K562 (cell line): Measurements from ENCODE around the gene ACTL10. TPM values are rescaled to one million over a fixed set of nuclear protein-coding genes. Genes with fewer than 3 reads are reported as not detected.

Experiments
- ATAC-seq: fragments of 200-7000 bp; cut with Tn5 transposase; 3 replicates; pipeline ENCODE4 v1.9.1; 2020; ENCODE audit warnings: moderate library complexity
- BruUV-seq: library from RNA; stranded (reverse); fragments of 400-500 nt; replicated peaks from 2 replicates; lab custom pipeline; 2021; lab: Mats Ljungman, UMichigan
- CTCF ChIA-PET: fragments of 300-600 bp; formaldehyde crosslinking; extraction: SDS; loops from one replicate; lab custom pipeline; 2021; ENCODE audit warnings: low intra/inter-chr PET ratio; lab: Yijun Ruan, JAX
- POLR2A ChIA-PET: fragments of 300-600, 350-650 bp; sonication (Branson Sonifier 250); formaldehyde crosslinking; extraction: SDS; loops from one replicate; lab custom pipeline; 2021; ENCODE audit warnings: antibody characterized with exemption, inconsistent platforms; lab: Yijun Ruan, JAX
- DNase-seq, 4 experiments: peaks; one replicate each; pipeline versions ENCODE4 v3.0.0 to v3.0.0-alpha.2; 2011 to 2018; ENCODE audit warnings: low spot score in 3 of 4, mixed read lengths in 3 of 4; ENCODE audit errors: extremely low read depth in 1 of 4
- FAIRE-seq: peaks from 2 replicates; lab custom pipeline; 2011; peaks lifted over from hg19 to GRCh38; lab: Jason Lieb, UNC
- H2AFZ ChIP-seq: 2 replicates; pipeline ENCODE4 v1.6.0; 2011; ENCODE audit warnings: low read depth, low read length, control low read depth, inconsistent platforms
- H3K27ac ChIP-seq: fragments of 200-600 bp; 3 replicates; pipeline ENCODE4 v1.8.0; 2011; ENCODE audit warnings: low read depth, mild to moderate bottlenecking, control low read depth, inconsistent platforms, low read length, moderate library complexity, mixed read lengths; ENCODE audit errors: extremely low read depth
- H3K27me3 ChIP-seq, 2 experiments: fragments of 300-600 bp in 1 of 2; 2 replicates in 1 of 2; 3 replicates in 1 of 2; pipeline versions ENCODE4 v1.6.0 to v1.8.0; 2011; ENCODE audit warnings: inconsistent platforms in 2 of 2, low read length in 2 of 2, mild to moderate bottlenecking in 1 of 2, mixed read lengths in 1 of 2, moderate library complexity in 1 of 2; ENCODE audit not compliant: control insufficient read depth in 2 of 2, insufficient read depth in 2 of 2
- H3K36me3 ChIP-seq: fragments of 300-600 bp; 3 replicates; pipeline ENCODE4 v1.8.0; 2011; ENCODE audit warnings: mild to moderate bottlenecking, low read length, inconsistent platforms; ENCODE audit not compliant: control insufficient read depth, insufficient read depth
- H3K4me1 ChIP-seq, 2 experiments: fragments of 200-600 bp in 1 of 2; replicated peaks in 1 of 2; 2 replicates in 1 of 2; 3 replicates in 1 of 2; pipeline versions ENCODE4 v1.5.1 to v1.8.0; 2011; ENCODE audit warnings: inconsistent platforms in 2 of 2, low read length in 2 of 2, mild to moderate bottlenecking in 1 of 2, mixed read lengths in 1 of 2, moderate library complexity in 1 of 2; ENCODE audit not compliant: control insufficient read depth in 2 of 2, insufficient read depth in 2 of 2
- H3K4me2 ChIP-seq: 2 replicates; pipeline ENCODE4 v1.6.1; 2011; ENCODE audit warnings: low read length, control low read depth, inconsistent platforms, mixed read lengths; ENCODE audit not compliant: insufficient read depth
- H3K4me3 ChIP-seq: fragments of 200-600 bp; sonication (generic), shearing (Covaris generic); 2 replicates; pipeline ENCODE4 v1.5.1; 2016; ENCODE audit warnings: control low read depth, inconsistent platforms
- H3K79me2 ChIP-seq: fragments of 200-600 bp; 3 replicates; pipeline ENCODE4 v1.8.0; 2011; ENCODE audit warnings: low read length, inconsistent platforms; ENCODE audit not compliant: control insufficient read depth, insufficient read depth
- H3K9ac ChIP-seq, 2 experiments: 2 replicates each; pipeline versions ENCODE4 v1.6.0 to v1.6.1; 2011; ENCODE audit warnings: low read depth in 2 of 2, low read length in 2 of 2, control low read depth in 1 of 2, inconsistent platforms in 1 of 2, mild to moderate bottlenecking in 1 of 2, mixed read lengths in 1 of 2; ENCODE audit not compliant: insufficient read depth in 1 of 2
- H3K9me1 ChIP-seq: one replicate; pipeline ENCODE4 v1.6.0; 2011; ENCODE audit warnings: inconsistent platforms, mild to moderate bottlenecking, low read length, moderate library complexity; ENCODE audit not compliant: control insufficient read depth, insufficient read depth
- H3K9me3 ChIP-seq: replicated peaks from 2 replicates; pipeline ENCODE4 v1.5.1; 2011; ENCODE audit warnings: low read depth, low read length, inconsistent platforms; ENCODE audit not compliant: control insufficient read depth, insufficient read depth
- H4K20me1 ChIP-seq: replicated peaks from 2 replicates; pipeline ENCODE4 v1.6.1; 2011; ENCODE audit warnings: low read length, inconsistent platforms, mixed read lengths; ENCODE audit not compliant: control insufficient read depth, insufficient read depth
- MTA1 ChIP-seq: fragments of 450-650 bp; IDR thresholded peaks from 2 replicates; pipeline ENCODE4 v1.6.1; 2017; ENCODE audit warnings: borderline replicate concordance
- POLR2G ChIP-seq: fragments of 200-400 bp; formaldehyde crosslinking; IDR thresholded peaks from 2 replicates; pipeline ENCODE4 v1.6.1; 2017; ENCODE audit warnings: low read depth, mild to moderate bottlenecking, antibody characterized with exemption, low read length, moderate library complexity
- RBFOX2 ChIP-seq: fragments of 200-400 bp; formaldehyde crosslinking; IDR thresholded peaks from 2 replicates; pipeline ENCODE4 v1.6.1; 2017; ENCODE audit warnings: low read depth, mild to moderate bottlenecking, low read length, moderate library complexity
- SMARCC2 ChIP-seq: fragments of 450-650 bp; IDR thresholded peaks from 2 replicates; pipeline ENCODE4 v1.6.1; 2017; ENCODE audit warnings: antibody characterized with exemption, moderate library complexity, mild to moderate bottlenecking, low read depth
- TAF7 ChIP-seq: fragments of 450-650 bp; IDR thresholded peaks from 2 replicates; pipeline ENCODE4 v1.6.1; 2016; ENCODE audit warnings: missing genetic modification characterization, missing compliant biosample characterization
- WGBS: fragments of 100-300 bp; shearing (Covaris generic); methylation state at CpG from one replicate; pipeline ENCODE4 v1.1.6; 2016; ENCODE audit warnings: low coverage, mixed read lengths; ENCODE audit not compliant: insufficient coverage; ENCODE audit errors: missing lambda C conversion rate; 5-methylcytosine and 5-hydroxymethylcytosine counted together
- in situ Hi-C: fragments of 300-500 bp; cut with MboI; formaldehyde crosslinking; loops from 4 replicates; pipeline ENCODE4 v1.15.0; 2018; ENCODE audit warnings: inconsistent platforms, mixed read lengths
- intact Hi-C: fragments of 100-400 bp; cut with micrococcal nuclease; formaldehyde crosslinking; loops from 2 replicates; pipeline ENCODE4 v1.14.2; 2022
- polyA plus RNA-seq, 8 experiments: library from polyadenylated mRNA; depleted of rRNA in 4 of 8; stranded (reverse) in 5 of 8; unstranded in 3 of 8; fragments of >200 nt; fragmentation: Nextera tagmentation in 2 of 8; fragmentation: Illumina TruSeq in 1 of 8; extraction: Ambion mirVana in 2 of 8; extraction: Trizol in 1 of 8; gene quantifications; 2 replicates each; pipeline versions ENCODE4 v1.2.1 to v1.2.3, GENCODE V29; 2011 to 2014; ENCODE audit warnings: inconsistent platforms in 1 of 8, missing spikeins in 1 of 8
- total RNA-seq, 7 experiments: library from RNA; depleted of rRNA in 6 of 7; stranded (reverse); fragments of >200 nt in 6 of 7; fragmentation: Illumina TruSeq in 2 of 7; extraction: Trizol in 2 of 7; gene quantifications; 2 replicates each; pipeline versions ENCODE4 v1.2.1 to v1.2.3, GENCODE V29; 2011 to 2021; ENCODE audit warnings: low replicate concordance in 1 of 7

The ACTL10 gene
- total and polyA plus RNA-seq, 9 of the 15 experiments (the other 6 are each of a cell fraction or from before 2014, with no cell fraction given), result 0.07 to 0.14 TPM; not detected in 7

GRCh38 chr20:33658929-33659328 is 7.8 kb upstream of the ACTL10 start:
- no peak for DNase-seq
- Histone ChIP-seq H3K4me1 (peaks cover 10 to 51% of the 10 kb centered on the region in 2 experiments; a peak in 4 of 5 replicates), H3K9ac (0 out of 4 replicates have a peak overlapping the region, but pooled peaks of 1 of the 2 experiments have one; percentile 7), H4K20me1 (peaks cover 15% of the 10 kb centered on the region; the same call in 1 of the 2 replicates), H3K36me3 (peaks cover 55% of the 10 kb centered on the region; the same call in 2 of the 3 replicates), H3K79me2 (peaks cover 18% of the 10 kb centered on the region), H3K27ac (no peak overlapping the region), H3K4me2 (no peak overlapping the region), H3K9me1 (no peaks in the 10 kb centered on the region), H3K9me3 (no peaks in the 10 kb centered on the region), H3K27me3 (no peaks in the 10 kb centered on the region), H2AFZ (no peak overlapping the region), H3K4me3 (no peak overlapping the region)
- ATAC-seq, result no peak
- BruUV-seq, result no TSS peak
- WGBS, result 94% methylated on average over 3 of the region's 4 CpGs
- intact Hi-C loops (no loop called here), in situ Hi-C loops (loop anchor here (10.0 kb wide), 1 partner anchor 244 kb away; no protein-coding TSS in a partner anchor)
- no peak for FAIRE-seq
- CTCF ChIA-PET, result no interaction called here
- no peak for TF ChIP-seq MTA1
- 0 out of 2 replicates have a peak, but pooled peaks have one; percentile 21 for TF ChIP-seq RBFOX2
- POLR2A ChIA-PET, result no interaction called here

- H3K27me3 ChIP-seq, result no peaks in the 10 kb centered on the region
- ATAC-seq, result no peak
- CTCF ChIA-PET, result no interaction called here
- TF ChIP-seq POLR2G, result peak; percentile 58
- TF ChIP-seq TAF7 (tag), result no peak
- TF ChIP-seq SMARCC2, result no peak
- TF ChIP-seq RBFOX2, result peak; percentile 26; the same call in 1 of the 2 replicates
- no peak overlapping the region for H2AFZ ChIP-seq
- H3K79me2 ChIP-seq, result peaks cover 18% of the 10 kb centered on the region
- peaks cover 55% of the 10 kb centered on the region; the same call in 2 of the 3 replicates for H3K36me3 ChIP-seq
- DNase-seq, result no peak
- peaks cover 15 to 53% of the 10 kb centered on the region in 2 experiments; a peak in 4 of 5 replicates for H3K4me1 ChIP-seq
- BruUV-seq, result no TSS peak
- WGBS, result 98% methylated on average over 22 of the region's 32 CpGs
- H3K27ac ChIP-seq, result no peak overlapping the region
- no peaks in the 10 kb centered on the region for H3K9me1 ChIP-seq
- H3K9ac ChIP-seq, result peak overlapping the region in 1 of 2 experiments; percentile 7; a peak in 1 of 4 replicates
- no peak overlapping the region for H3K4me3 ChIP-seq
- in situ Hi-C loops (loop anchor here (10.0 kb wide), 1 partner anchor 245 kb away; no protein-coding TSS in a partner anchor), intact Hi-C loops (no loop called here)
- no peak for FAIRE-seq
- POLR2A ChIA-PET, result no interaction called here
- peaks cover 11% of the 10 kb centered on the region; the same call in 1 of the 2 replicates for H4K20me1 ChIP-seq
- no peak overlapping the region for H3K4me2 ChIP-seq
- no peaks in the 10 kb centered on the region for H3K9me3 ChIP-seq
These were observed 7.3 kb upstream of the ACTL10 start for GRCh38 chr20:33659341-33660034.
